ENCODE measurements around the gene NTN3. TPM values are rescaled to one million over a fixed set of nuclear protein-coding genes. Genes with fewer than 3 reads are reported as not detected.
A peak's percentile ranks its signal among the peaks of the same experiment; 100 is the strongest.

NTN3 gene
- total RNA-seq, 3 donors from 2014 or later, result 0.44 TPM; not detected in 2

DNA sequence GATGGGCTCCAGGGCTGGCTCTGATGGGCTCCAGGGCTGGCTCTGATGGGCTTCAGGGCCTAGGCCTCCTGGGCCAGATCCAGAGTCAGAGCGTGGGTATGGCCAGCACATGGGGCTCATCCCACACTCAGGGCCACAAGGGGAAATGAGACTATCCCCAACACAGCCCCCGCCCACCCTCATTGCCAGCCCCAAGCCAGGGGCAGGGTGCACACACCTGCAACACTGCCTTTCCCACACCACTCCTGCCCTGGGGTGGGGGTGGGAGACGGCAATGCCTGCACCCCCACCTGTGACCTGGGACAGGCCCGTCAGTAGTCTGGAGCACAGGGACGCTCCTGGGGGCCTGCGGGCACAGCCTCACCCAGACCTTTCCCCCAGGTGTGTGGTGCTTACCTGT lies 28.4 kb downstream of the NTN3 start:
- H3K4me1 ChIP-seq (ENCODE audit: low read depth), result peaks cover 12% of the 10 kb centered on the region
- H3K9me3 ChIP-seq, result no peaks in the 10 kb centered on the region
- ATAC-seq (no peak), DNase-seq (no peak)
- no peak overlapping the region for H3K4me3 ChIP-seq
- intact Hi-C loops (cut with DNase I, micrococcal nuclease), result loop anchor here in 1 of 2 donors (10.0 kb wide), 1 partner anchor 165 kb away; no protein-coding TSS in a partner anchor
- no peak for TF ChIP-seq CTCF (IDR thresholded peaks at IDR 0.05)
- no peaks in the 10 kb centered on the region for H3K36me3 ChIP-seq (ENCODE audit: low read depth)

GRCh38 chr16:2499890-2500429 lies 28.9 kb downstream of the NTN3 start:
- no peaks in the 10 kb centered on the region for H3K9me3 ChIP-seq
- H3K4me3 ChIP-seq, result no peak overlapping the region
- no peaks in the 10 kb centered on the region for H3K36me3 ChIP-seq (ENCODE audit: low read depth)
- no peak for ATAC-seq
- H3K4me1 ChIP-seq (ENCODE audit: low read depth), result peaks cover 12% of the 10 kb centered on the region
- intact Hi-C loops (cut with DNase I, micrococcal nuclease), result loop anchor here in 1 of 2 donors (10.0 kb wide), 1 partner anchor 165 kb away; no protein-coding TSS in a partner anchor
- TF ChIP-seq CTCF (IDR thresholded peaks at IDR 0.05), result no peak
- no peak for DNase-seq

GRCh38 chr16:2500430-2500917 lies 29.4 kb downstream of the NTN3 start:
- Histone ChIP-seq H3K36me3 (ENCODE audit: low read depth) (no peaks in the 10 kb centered on the region), H3K9me3 (no peaks in the 10 kb centered on the region), H3K4me3 (no peak overlapping the region), H3K4me1 (ENCODE audit: low read depth) (peaks cover 12% of the 10 kb centered on the region)
- intact Hi-C loops (cut with DNase I, micrococcal nuclease), result no loop called here
- ATAC-seq, result no peak
- no peak for TF ChIP-seq CTCF (IDR thresholded peaks at IDR 0.05)
- no peak for DNase-seq

- DNase-seq, result peak; percentile 82 to 89 (median 88)
- intact Hi-C loops (cut with DNase I, micrococcal nuclease), result no loop called here
- Histone ChIP-seq H3K4me3 (no peak overlapping the region), H3K9me3 (no peaks in the 10 kb centered on the region), H3K36me3 (ENCODE audit: low read depth) (no peaks in the 10 kb centered on the region), H3K4me1 (ENCODE audit: low read depth) (peaks cover 12% of the 10 kb centered on the region)
- peak; percentile 93 for ATAC-seq
- peak; percentile 96 for TF ChIP-seq CTCF (IDR thresholded peaks at IDR 0.05)
These were observed 30.0 kb downstream of the NTN3 start for GRCh38 chr16:2500918-2501750.

GRCh38 chr16:2501946-2502895 lies 31.1 kb downstream of the NTN3 start:
- intact Hi-C loops (cut with DNase I, micrococcal nuclease), result no loop called here
- TF ChIP-seq CTCF (IDR thresholded peaks at IDR 0.05), result no peak
- DNase-seq, result no peak
- Histone ChIP-seq H3K4me3 (no peak overlapping the region), H3K9me3 (no peaks in the 10 kb centered on the region), H3K36me3 (ENCODE audit: low read depth) (no peaks in the 10 kb centered on the region), H3K4me1 (ENCODE audit: low read depth) (peaks cover 10% of the 10 kb centered on the region)
- no peak for ATAC-seq

All from mucosa of descending colon (tissue), 3 donors.